ENCODE measurements around the gene PRMT7. TPM values are rescaled to one million over a fixed set of nuclear protein-coding genes. Genes with fewer than 3 reads are reported as not detected.

PRMT7 gene
- total RNA-seq, 1 experiment from 2014 or later, result 59.3 TPM

DNA sequence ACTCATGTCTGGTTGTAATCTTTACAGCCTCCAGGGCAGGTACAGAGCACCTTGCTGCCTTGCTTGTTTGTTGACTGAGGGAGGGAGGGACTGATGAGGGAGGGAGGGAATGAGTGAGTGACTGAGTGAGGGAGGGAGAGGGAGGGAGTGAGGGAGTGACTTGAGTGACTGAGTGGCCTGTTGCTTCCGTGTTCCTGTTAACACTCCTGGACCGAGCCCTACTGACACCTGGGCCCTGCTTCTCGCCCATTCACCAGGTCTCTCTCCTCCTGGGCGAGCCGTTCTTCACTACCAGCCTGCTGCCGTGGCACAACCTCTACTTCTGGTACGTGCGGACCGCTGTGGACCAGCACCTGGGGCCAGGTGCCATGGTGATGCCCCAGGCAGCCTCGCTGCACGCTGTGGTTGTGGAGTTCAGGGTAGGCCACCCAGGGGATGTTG lies 41.2 kb downstream of the PRMT7 start:
- H3K36me3 Mint-ChIP-seq, result peaks cover 27% of the 10 kb centered on the region
- no peak overlapping the region for H3K4me3 Mint-ChIP-seq
- H3K4me1 Mint-ChIP-seq, result no peaks in the 10 kb centered on the region
- H3K27ac Mint-ChIP-seq, result no peak overlapping the region
- ATAC-seq, result no peak
- no peaks in the 10 kb centered on the region for H3K27me3 Mint-ChIP-seq (ENCODE audit: low read depth)
- DNase-seq (ENCODE audit: low spot score), result no peak
- H3K9me3 Mint-ChIP-seq, result no peaks in the 10 kb centered on the region
- CTCF ChIA-PET, result interaction anchor here (0.9 kb wide), 1 partner anchor 11 kb away, joined by 3 read pairs; no protein-coding TSS in a partner anchor
- TF ChIP-seq, protein P1, sequence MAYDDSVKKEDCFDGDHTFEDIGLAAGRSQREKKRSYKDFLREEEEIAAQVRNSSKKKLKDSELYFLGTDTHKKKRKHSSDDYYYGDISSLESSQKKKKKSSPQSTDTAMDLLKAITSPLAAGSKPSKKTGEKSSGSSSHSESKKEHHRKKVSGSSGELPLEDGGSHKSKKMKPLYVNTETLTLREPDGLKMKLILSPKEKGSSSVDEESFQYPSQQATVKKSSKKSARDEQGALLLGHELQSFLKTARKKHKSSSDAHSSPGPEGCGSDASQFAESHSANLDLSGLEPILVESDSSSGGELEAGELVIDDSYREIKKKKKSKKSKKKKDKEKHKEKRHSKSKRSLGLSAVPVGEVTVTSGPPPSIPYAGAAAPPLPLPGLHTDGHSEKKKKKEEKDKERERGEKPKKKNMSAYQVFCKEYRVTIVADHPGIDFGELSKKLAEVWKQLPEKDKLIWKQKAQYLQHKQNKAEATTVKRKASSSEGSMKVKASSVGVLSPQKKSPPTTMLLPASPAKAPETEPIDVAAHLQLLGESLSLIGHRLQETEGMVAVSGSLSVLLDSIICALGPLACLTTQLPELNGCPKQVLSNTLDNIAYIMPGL (CRISPR knock-in tag; IDR thresholded peaks at IDR 0.05), result no peak
- TF ChIP-seq FOXP1 (CRISPR knock-in tag; IDR thresholded peaks at IDR 0.05; ENCODE audit: borderline replicate concordance) (no peak), SMAD3 (CRISPR knock-in tag; IDR thresholded peaks at IDR 0.05; ENCODE audit: borderline replicate concordance) (no peak), MXD4 (CRISPR knock-in tag; IDR thresholded peaks at IDR 0.05; ENCODE audit: borderline replicate concordance) (no peak), TEAD4 (CRISPR knock-in tag; IDR thresholded peaks at IDR 0.05) (no peak), SOX15 (CRISPR knock-in tag; IDR thresholded peaks at IDR 0.05) (no peak), JAZF1 (CRISPR knock-in tag; IDR thresholded peaks at IDR 0.05) (no peak), ZNF263 (CRISPR knock-in tag; IDR thresholded peaks at IDR 0.05; ENCODE audit: low read depth) (no peak), HMGA2 (CRISPR knock-in tag; IDR thresholded peaks at IDR 0.05) (no peak), NFE2L1 (CRISPR knock-in tag; IDR thresholded peaks at IDR 0.05) (no peak), ZNF317 (CRISPR knock-in tag; IDR thresholded peaks at IDR 0.05; ENCODE audit: borderline replicate concordance, low read depth) (no peak), AFF4 (CRISPR knock-in tag; IDR thresholded peaks at IDR 0.05; ENCODE audit: borderline replicate concordance) (no peak), ZNF232 (CRISPR knock-in tag; IDR thresholded peaks at IDR 0.05) (no peak), TEAD1 (CRISPR knock-in tag; IDR thresholded peaks at IDR 0.05) (no peak), ATF6 (CRISPR knock-in tag; IDR thresholded peaks at IDR 0.05) (no peak), PRRX2 (CRISPR knock-in tag; IDR thresholded peaks at IDR 0.05) (no peak), NR2C2 (CRISPR knock-in tag; IDR thresholded peaks at IDR 0.05) (no peak)
- TF ChIP-seq, protein P2, sequence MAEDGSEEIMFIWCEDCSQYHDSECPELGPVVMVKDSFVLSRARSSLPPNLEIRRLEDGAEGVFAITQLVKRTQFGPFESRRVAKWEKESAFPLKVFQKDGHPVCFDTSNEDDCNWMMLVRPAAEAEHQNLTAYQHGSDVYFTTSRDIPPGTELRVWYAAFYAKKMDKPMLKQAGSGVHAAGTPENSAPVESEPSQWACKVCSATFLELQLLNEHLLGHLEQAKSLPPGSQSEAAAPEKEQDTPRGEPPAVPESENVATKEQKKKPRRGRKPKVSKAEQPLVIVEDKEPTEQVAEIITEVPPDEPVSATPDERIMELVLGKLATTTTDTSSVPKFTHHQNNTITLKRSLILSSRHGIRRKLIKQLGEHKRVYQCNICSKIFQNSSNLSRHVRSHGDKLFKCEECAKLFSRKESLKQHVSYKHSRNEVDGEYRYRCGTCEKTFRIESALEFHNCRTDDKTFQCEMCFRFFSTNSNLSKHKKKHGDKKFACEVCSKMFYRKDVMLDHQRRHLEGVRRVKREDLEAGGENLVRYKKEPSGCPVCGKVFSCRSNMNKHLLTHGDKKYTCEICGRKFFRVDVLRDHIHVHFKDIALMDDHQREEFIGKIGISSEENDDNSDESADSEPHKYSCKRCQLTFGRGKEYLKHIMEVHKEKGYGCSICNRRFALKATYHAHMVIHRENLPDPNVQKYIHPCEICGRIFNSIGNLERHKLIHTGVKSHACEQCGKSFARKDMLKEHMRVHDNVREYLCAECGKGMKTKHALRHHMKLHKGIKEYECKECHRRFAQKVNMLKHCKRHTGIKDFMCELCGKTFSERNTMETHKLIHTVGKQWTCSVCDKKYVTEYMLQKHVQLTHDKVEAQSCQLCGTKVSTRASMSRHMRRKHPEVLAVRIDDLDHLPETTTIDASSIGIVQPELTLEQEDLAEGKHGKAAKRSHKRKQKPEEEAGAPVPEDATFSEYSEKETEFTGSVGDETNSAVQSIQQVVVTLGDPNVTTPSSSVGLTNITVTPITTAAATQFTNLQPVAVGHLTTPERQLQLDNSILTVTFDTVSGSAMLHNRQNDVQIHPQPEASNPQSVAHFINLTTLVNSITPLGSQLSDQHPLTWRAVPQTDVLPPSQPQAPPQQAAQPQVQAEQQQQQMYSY (CRISPR knock-in tag; IDR thresholded peaks at IDR 0.05), result no peak
- TF ChIP-seq, protein P3, sequence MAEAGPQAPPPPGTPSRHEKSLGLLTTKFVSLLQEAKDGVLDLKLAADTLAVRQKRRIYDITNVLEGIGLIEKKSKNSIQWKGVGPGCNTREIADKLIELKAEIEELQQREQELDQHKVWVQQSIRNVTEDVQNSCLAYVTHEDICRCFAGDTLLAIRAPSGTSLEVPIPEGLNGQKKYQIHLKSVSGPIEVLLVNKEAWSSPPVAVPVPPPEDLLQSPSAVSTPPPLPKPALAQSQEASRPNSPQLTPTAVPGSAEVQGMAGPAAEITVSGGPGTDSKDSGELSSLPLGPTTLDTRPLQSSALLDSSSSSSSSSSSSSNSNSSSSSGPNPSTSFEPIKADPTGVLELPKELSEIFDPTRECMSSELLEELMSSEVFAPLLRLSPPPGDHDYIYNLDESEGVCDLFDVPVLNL (CRISPR knock-in tag; IDR thresholded peaks at IDR 0.05; ENCODE audit: borderline replicate concordance, low read depth), result no peak
- TF ChIP-seq, protein P4, sequence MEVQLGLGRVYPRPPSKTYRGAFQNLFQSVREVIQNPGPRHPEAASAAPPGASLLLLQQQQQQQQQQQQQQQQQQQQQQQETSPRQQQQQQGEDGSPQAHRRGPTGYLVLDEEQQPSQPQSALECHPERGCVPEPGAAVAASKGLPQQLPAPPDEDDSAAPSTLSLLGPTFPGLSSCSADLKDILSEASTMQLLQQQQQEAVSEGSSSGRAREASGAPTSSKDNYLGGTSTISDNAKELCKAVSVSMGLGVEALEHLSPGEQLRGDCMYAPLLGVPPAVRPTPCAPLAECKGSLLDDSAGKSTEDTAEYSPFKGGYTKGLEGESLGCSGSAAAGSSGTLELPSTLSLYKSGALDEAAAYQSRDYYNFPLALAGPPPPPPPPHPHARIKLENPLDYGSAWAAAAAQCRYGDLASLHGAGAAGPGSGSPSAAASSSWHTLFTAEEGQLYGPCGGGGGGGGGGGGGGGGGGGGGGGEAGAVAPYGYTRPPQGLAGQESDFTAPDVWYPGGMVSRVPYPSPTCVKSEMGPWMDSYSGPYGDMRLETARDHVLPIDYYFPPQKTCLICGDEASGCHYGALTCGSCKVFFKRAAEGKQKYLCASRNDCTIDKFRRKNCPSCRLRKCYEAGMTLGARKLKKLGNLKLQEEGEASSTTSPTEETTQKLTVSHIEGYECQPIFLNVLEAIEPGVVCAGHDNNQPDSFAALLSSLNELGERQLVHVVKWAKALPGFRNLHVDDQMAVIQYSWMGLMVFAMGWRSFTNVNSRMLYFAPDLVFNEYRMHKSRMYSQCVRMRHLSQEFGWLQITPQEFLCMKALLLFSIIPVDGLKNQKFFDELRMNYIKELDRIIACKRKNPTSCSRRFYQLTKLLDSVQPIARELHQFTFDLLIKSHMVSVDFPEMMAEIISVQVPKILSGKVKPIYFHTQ (CRISPR knock-in tag; IDR thresholded peaks at IDR 0.05), result no peak
- POLR2A ChIA-PET, result no interaction called here
